PFSK-1 (cell line): ENCODE results near the gene PIGL.

Experiments used
- POLR2AphosphoS5 ChIP-seq: IDR thresholded peaks from 2 replicates; pipeline ENCODE4 v1.6.1; 2012; ENCODE audit warnings: low read depth, mild to moderate bottlenecking, control low read depth, low read length, moderate library complexity
- REST ChIP-seq, 2 experiments: IDR thresholded peaks; 2 replicates each; pipeline versions ENCODE4 v1.6.1 to v1.8.0; 2011 to 2012; ENCODE audit warnings: low read depth in 2 of 2, low read length in 2 of 2, control low read depth in 1 of 2, inconsistent platforms in 1 of 2, mild to moderate bottlenecking in 1 of 2, moderate library complexity in 1 of 2; ENCODE audit not compliant: insufficient read depth in 1 of 2
- SIN3A ChIP-seq: IDR thresholded peaks from 2 replicates; pipeline ENCODE4 v1.6.1; 2012; ENCODE audit warnings: mild to moderate bottlenecking, low read length, moderate library complexity, borderline replicate concordance; ENCODE audit not compliant: insufficient read depth

GRCh38 chr17:16250635-16251034, 33.6 kb downstream of the PIGL start:
- TF ChIP-seq POLR2AphosphoS5 (no peak), REST (IDR thresholded peaks at IDR 0.05; ENCODE audit: insufficient read depth in 1 of 2, low read depth in 2 of 2, low read length in 2 of 2) (no peak), SIN3A (no peak)
